GM13976 (cell line): ENCODE measurements around the gene NPEPL1.

Experiments used
- DNase-seq: peaks from one replicate; pipeline ENCODE4 v3.0.0; 2012; ENCODE audit warnings: low spot score
- CTCF ChIP-seq: IDR thresholded peaks from 2 replicates; pipeline ENCODE4 v1.5.1; 2012; ENCODE audit warnings: borderline replicate concordance, mild to moderate bottlenecking; ENCODE audit not compliant: insufficient read depth; ENCODE audit errors: extremely low read depth, missing control alignments, control extremely low read depth
- in situ Hi-C: fragments of 300-500 bp; cut with MboI; formaldehyde crosslinking; loops from one replicate; pipeline ENCODE4 v1.12.0; 2022; ENCODE audit warnings: low sequenced_read_pairs, mixed read lengths, inconsistent platforms; ENCODE audit not compliant: unreplicated experiment

The NPEPL1 gene

GRCh38 chr20:58752565-58752964, 60.0 kb downstream of the NPEPL1 start:
- in situ Hi-C loops: no loop called here
- TF ChIP-seq CTCF: no peak
- DNase-seq: no peak

- no peak for TF ChIP-seq CTCF
- no peak for DNase-seq
- in situ Hi-C loops: no loop called here
These were observed 60.8 kb downstream of the NPEPL1 start for GRCh38 chr20:58753267-58753921.

GRCh38 chr20:58753922-58754551, 61.4 kb downstream of the NPEPL1 start:
- in situ Hi-C loops: no loop called here
- TF ChIP-seq CTCF: no peak
- DNase-seq: no peak

- TF ChIP-seq CTCF: no peak
- in situ Hi-C loops: no loop called here
- DNase-seq: no peak
These were observed 62.0 kb downstream of the NPEPL1 start for GRCh38 chr20:58754584-58754983.

- no peak for TF ChIP-seq CTCF
- in situ Hi-C loops: no loop called here
These were observed 62.6 kb downstream of the NPEPL1 start for GRCh38 chr20:58755062-58755697.

GRCh38 chr20:58755766-58756449, 63.3 kb downstream of the NPEPL1 start:
- TF ChIP-seq CTCF: no peak
- DNase-seq: no peak
- in situ Hi-C loops: no loop called here

More at GRCh38 chr20:58755062-58755697, 62.6 kb downstream of the NPEPL1 start:
- no peak for DNase-seq
